Naive thymus-derived CD4-positive, alpha-beta T cell (primary cell): Measurements from ENCODE around the gene TFF2. TPM values are rescaled to one million over a fixed set of nuclear protein-coding genes. Genes with fewer than 3 reads are reported as not detected.
A peak's percentile ranks its signal among the peaks of the same experiment; 100 is the strongest.

Source experiments
- ATAC-seq: fragments of 150-1000 bp; cut with Tn5 transposase; 2 replicates; pipeline ENCODE4 v1.10.0; 2021; ENCODE audit warnings: mild to moderate bottlenecking, moderate library complexity
- CTCF ChIA-PET: fragments of 350-600 bp; sonication (Branson Sonifier 250); formaldehyde crosslinking; loops from one replicate; lab custom pipeline; 2021; ENCODE audit warnings: antibody characterized with exemption; lab: Charles Lee
- POLR2A ChIA-PET: fragments of 350-600 bp; sonication (Branson Sonifier 250); formaldehyde crosslinking; loops from one replicate; lab custom pipeline; 2021; ENCODE audit warnings: antibody characterized with exemption, inconsistent platforms; lab: Charles Lee
- DNase-seq, 9 donors: peaks; one replicate each; pipeline versions ENCODE4 v3.0.0 to v3.0.0-alpha.2; 2020 to 2022; ENCODE audit warnings: mixed read lengths in 1 of 9
- H3K27ac ChIP-seq: one replicate; pipeline ENCODE4 v1.7.0; 2013; ENCODE audit warnings: mild to moderate bottlenecking, low read depth, low read length, moderate library complexity
- H3K27me3 ChIP-seq, 2 donors: one replicate each; pipeline ENCODE4 v1.7.0; 2013; ENCODE audit warnings: low read length in 2 of 2, mild to moderate bottlenecking in 2 of 2, moderate library complexity in 2 of 2; ENCODE audit not compliant: control insufficient read depth in 2 of 2, insufficient read depth in 2 of 2
- H3K36me3 ChIP-seq, 3 experiments: 1 replicate in 2 of 3; 2 replicates in 1 of 3; pipeline ENCODE4 v1.7.0; 2013; ENCODE audit warnings: low read length in 3 of 3, mild to moderate bottlenecking in 3 of 3, moderate library complexity in 1 of 3; ENCODE audit not compliant: insufficient read depth in 3 of 3, control insufficient read depth in 2 of 3
- H3K4me1 ChIP-seq, 2 donors: one replicate each; pipeline ENCODE4 v1.7.0; 2013; ENCODE audit warnings: low read length in 2 of 2, mild to moderate bottlenecking in 2 of 2, moderate library complexity in 1 of 2; ENCODE audit not compliant: control insufficient read depth in 2 of 2, insufficient read depth in 2 of 2
- H3K4me3 ChIP-seq: 2 replicates; pipeline ENCODE4 v1.7.0; 2013; ENCODE audit warnings: mild to moderate bottlenecking, low read length
- H3K9me3 ChIP-seq, 3 experiments: 1 replicate in 2 of 3; 2 replicates in 1 of 3; pipeline ENCODE4 v1.7.0; 2013; ENCODE audit warnings: low read length in 3 of 3; ENCODE audit not compliant: control insufficient read depth in 2 of 3
- H3K27ac Mint-ChIP-seq, 9 donors: one replicate each; pipeline ENCODE4 v1.8.0; 2020 to 2022; ENCODE audit warnings: mixed read lengths in 9 of 9, mild to moderate bottlenecking in 8 of 9, moderate library complexity in 5 of 9, inconsistent platforms in 2 of 9
- H3K27me3 Mint-ChIP-seq, 5 donors: one replicate each; pipeline ENCODE4 v1.8.0; 2021 to 2022; ENCODE audit warnings: mixed read lengths in 5 of 5, mild to moderate bottlenecking in 1 of 5
- H3K36me3 Mint-ChIP-seq, 5 donors: one replicate each; pipeline ENCODE4 v1.8.0; 2020 to 2022; ENCODE audit warnings: mixed read lengths in 5 of 5, mild to moderate bottlenecking in 3 of 5, inconsistent platforms in 1 of 5
- H3K4me1 Mint-ChIP-seq, 7 donors: one replicate each; pipeline ENCODE4 v1.8.0; 2020 to 2022; ENCODE audit warnings: mixed read lengths in 7 of 7, mild to moderate bottlenecking in 3 of 7, inconsistent platforms in 1 of 7
- H3K4me3 Mint-ChIP-seq, 10 donors: one replicate each; pipeline ENCODE4 v1.8.0; 2020 to 2022; ENCODE audit warnings: mild to moderate bottlenecking in 10 of 10, mixed read lengths in 10 of 10, moderate library complexity in 6 of 10, inconsistent platforms in 2 of 10
- H3K9me3 Mint-ChIP-seq, 11 donors: one replicate each; pipeline ENCODE4 v1.8.0; 2020 to 2022; ENCODE audit warnings: mixed read lengths in 11 of 11, mild to moderate bottlenecking in 4 of 11, inconsistent platforms in 1 of 11, moderate library complexity in 1 of 11
- intact Hi-C, 2 donors: fragments of 100-400 bp; cut with micrococcal nuclease; formaldehyde crosslinking; loops; one replicate each; pipeline ENCODE4 v1.15.1; 2023
- polyA plus RNA-seq, 2 donors: library from polyadenylated mRNA; unstranded; fragments of 300-500 nt; fragmentation: Illumina TruSeq; gene quantifications; one replicate each; pipeline ENCODE4 v1.2.3, GENCODE V29; 2021
- total RNA-seq, 6 experiments: library from RNA in 5 of 6; stranded (reverse) in 5 of 6; gene quantifications; 1 replicate in 5 of 6; 2 replicates in 1 of 6; pipeline ENCODE4 v1.2.3 and lab custom pipeline; 2021 to 2026

TFF2 gene
- total and polyA plus RNA-seq, 7 experiments from 2014 or later, result not detected

DNA sequence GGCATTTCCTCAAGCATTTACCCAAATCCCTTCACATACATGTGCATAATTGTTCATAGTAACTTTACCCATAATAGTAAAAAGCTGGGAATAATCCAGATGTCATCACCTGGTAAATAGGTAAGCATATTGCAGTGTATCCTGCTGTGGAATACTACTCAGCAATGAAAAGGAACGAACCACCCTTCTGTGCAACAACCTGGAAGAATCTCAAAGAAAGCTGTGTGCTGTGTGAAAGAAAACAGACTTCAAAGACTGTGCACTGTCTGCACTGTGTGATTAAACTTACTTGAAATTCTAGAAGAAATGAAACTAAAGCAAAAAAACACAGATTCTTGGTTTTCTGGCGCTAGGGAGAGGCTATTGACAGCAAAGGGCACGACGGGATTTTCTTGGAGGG lies 13.5 kb downstream of the TFF2 start:
- Histone ChIP-seq H3K4me1 (peaks cover 4 to 7% of the 10 kb centered on the region in 2 donors), H3K27ac (no peak overlapping the region), H3K36me3 (no peaks in the 10 kb centered on the region), H3K4me3 (no peak overlapping the region), H3K9me3 (no peaks in the 10 kb centered on the region), H3K27me3 (no peaks in the 10 kb centered on the region)
- ChIA-PET POLR2A (interaction anchor here (0.7 to 1.5 kb wide), 2 partner anchors 113 to 379 kb away, joined by 3 to 5 read pairs; no protein-coding TSS in a partner anchor), CTCF (interaction anchor here (0.8 to 2.7 kb wide), 10 partner anchors 12 to 199 kb away, joined by 3 to 19 read pairs (median 4); partner anchors contain the start of gene UBASH3A)
- ATAC-seq (no peak), DNase-seq (peak in 1 of 9 donors; percentile 8)
- Mint-ChIP-seq H3K27me3 (peaks cover 0 to 39% (median under 1%) of the 10 kb centered on the region in 5 donors), H3K36me3 (peaks cover 0 to 4% (median under 1%) of the 10 kb centered on the region in 5 donors), H3K9me3 (peaks cover 0 to 10% (median 4%) of the 10 kb centered on the region in 11 donors), H3K4me1 (peaks cover 5 to 12% (median 8%) of the 10 kb centered on the region in 7 donors), H3K27ac (peak overlapping the region in 4 of 9 donors; percentile 19 to 75 (median 68)), H3K4me3 (peak overlapping the region in 6 of 10 donors; percentile 28 to 76 (median 64))
- intact Hi-C loops, result loop anchor here in 1 of 2 donors (5.0 kb wide), 1 partner anchor 190 kb away; no protein-coding TSS in a partner anchor

- ATAC-seq (no peak), DNase-seq (no peak)
- no peak overlapping the region for H3K27ac ChIP-seq
- no peaks in the 10 kb centered on the region for H3K27me3 ChIP-seq
- Mint-ChIP-seq H3K36me3 (peaks cover 3 to 12% (median 9%) of the 10 kb centered on the region in 5 donors), H3K27me3 (peaks cover 0 to 49% (median 7%) of the 10 kb centered on the region in 5 donors), H3K9me3 (peaks cover 4 to 22% (median 14%) of the 10 kb centered on the region in 11 donors), H3K4me1 (peaks cover 5 to 12% (median 8%) of the 10 kb centered on the region in 7 donors), H3K27ac (no peak overlapping the region), H3K4me3 (no peak overlapping the region)
- H3K4me3 ChIP-seq, result no peak overlapping the region
- POLR2A ChIA-PET, result interaction anchor here (1.2 kb wide), 1 partner anchor 89 kb away, joined by 3 read pairs; no protein-coding TSS in a partner anchor
- H3K4me1 ChIP-seq, result peaks cover 4 to 7% of the 10 kb centered on the region in 2 donors
- no peaks in the 10 kb centered on the region for H3K36me3 ChIP-seq
- H3K9me3 ChIP-seq, result peaks cover 0 to 8% (median 0%) of the 10 kb centered on the region in 3 experiments
- CTCF ChIA-PET, result interaction anchor here (0.8 to 2.7 kb wide), 2 partner anchors 73 to 114 kb away, joined by 3 to 19 read pairs; no protein-coding TSS in a partner anchor
- intact Hi-C loops, result loop anchor here in 1 of 2 donors (5.0 kb wide), 1 partner anchor 191 kb away; no protein-coding TSS in a partner anchor
Observed at GRCh38 chr21:42336054-42336453, 14.7 kb downstream of the TFF2 start.

DNA sequence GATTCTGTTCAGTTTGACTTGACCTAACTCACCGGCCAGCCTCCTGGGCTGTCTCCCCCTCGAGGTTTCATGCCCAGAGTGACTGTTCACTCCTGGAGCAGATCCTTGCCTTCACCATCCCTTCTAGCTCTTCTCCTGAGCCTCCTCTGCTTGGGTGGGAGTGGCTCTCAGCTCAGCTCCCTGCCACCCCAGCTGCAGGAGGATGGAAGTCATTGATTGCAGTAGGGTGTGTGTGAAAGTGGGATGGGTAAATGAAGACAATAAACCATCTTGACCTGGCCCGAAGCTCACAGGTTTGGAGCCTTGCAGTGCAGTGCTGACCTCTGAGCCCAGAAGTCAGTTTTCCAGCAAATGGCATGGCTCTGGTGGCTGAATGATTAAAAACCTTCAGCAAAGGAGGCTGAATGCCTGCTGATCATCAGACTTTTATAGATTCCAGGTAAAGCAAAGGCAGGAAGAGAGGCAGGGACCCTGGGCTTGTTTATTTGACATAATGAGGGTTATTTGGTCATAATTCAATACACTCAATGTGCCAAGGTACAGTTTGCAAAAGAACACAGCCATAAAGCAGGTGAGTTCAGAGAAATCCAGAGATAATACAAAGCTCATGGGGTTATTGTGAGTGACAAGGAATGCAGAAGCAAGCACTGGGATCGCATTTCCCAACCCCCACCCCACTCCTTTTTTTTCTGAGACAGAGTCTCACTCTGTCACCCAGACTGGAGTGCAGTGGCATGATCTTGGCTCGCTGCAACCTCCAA lies 18.1 kb downstream of the TFF2 start:
- intact Hi-C loops, result no loop called here
- no peaks in the 10 kb centered on the region for H3K27me3 ChIP-seq
- no peak overlapping the region for H3K4me3 ChIP-seq
- Mint-ChIP-seq H3K27me3 (peaks cover 0 to 68% (median 7%) of the 10 kb centered on the region in 5 donors), H3K27ac (no peak overlapping the region), H3K36me3 (peaks cover 4 to 16% (median 9%) of the 10 kb centered on the region in 5 donors), H3K4me1 (peaks cover 2 to 5% (median 3%) of the 10 kb centered on the region in 7 donors), H3K4me3 (no peak overlapping the region), H3K9me3 (peaks cover 5 to 25% (median 17%) of the 10 kb centered on the region in 11 donors)
- H3K27ac ChIP-seq, result no peak overlapping the region
- H3K36me3 ChIP-seq, result no peaks in the 10 kb centered on the region
- DNase-seq, result no peak
- POLR2A ChIA-PET, result no interaction called here
- CTCF ChIA-PET, result no interaction called here
- peaks cover 0 to under 1% of the 10 kb centered on the region in 2 donors for H3K4me1 ChIP-seq
- peaks cover 0 to 11% (median 0%) of the 10 kb centered on the region in 3 experiments for H3K9me3 ChIP-seq
- ATAC-seq, result no peak

GRCh38 chr21:42331660-42332059 lies 19.1 kb downstream of the TFF2 start:
- Histone ChIP-seq H3K4me3 (no peak overlapping the region), H3K36me3 (no peaks in the 10 kb centered on the region), H3K27me3 (no peaks in the 10 kb centered on the region), H3K9me3 (peaks cover 0 to 11% (median 0%) of the 10 kb centered on the region in 3 experiments), H3K4me1 (no peaks in the 10 kb centered on the region), H3K27ac (no peak overlapping the region)
- intact Hi-C loops, result no loop called here
- Mint-ChIP-seq H3K36me3 (peaks cover 4 to 16% (median 9%) of the 10 kb centered on the region in 5 donors), H3K4me1 (peaks cover 0 to 2% (median 0%) of the 10 kb centered on the region in 7 donors), H3K4me3 (no peak overlapping the region), H3K27ac (no peak overlapping the region), H3K9me3 (peaks cover 5 to 25% (median 17%) of the 10 kb centered on the region in 11 donors), H3K27me3 (peaks cover 0 to 59% (median 7%) of the 10 kb centered on the region in 5 donors)
- CTCF ChIA-PET, result no interaction called here
- ATAC-seq (no peak), DNase-seq (no peak)
- POLR2A ChIA-PET, result interaction anchor here (0.8 kb wide), 1 partner anchor 90 kb away, joined by 3 read pairs; no protein-coding TSS in a partner anchor

DNA sequence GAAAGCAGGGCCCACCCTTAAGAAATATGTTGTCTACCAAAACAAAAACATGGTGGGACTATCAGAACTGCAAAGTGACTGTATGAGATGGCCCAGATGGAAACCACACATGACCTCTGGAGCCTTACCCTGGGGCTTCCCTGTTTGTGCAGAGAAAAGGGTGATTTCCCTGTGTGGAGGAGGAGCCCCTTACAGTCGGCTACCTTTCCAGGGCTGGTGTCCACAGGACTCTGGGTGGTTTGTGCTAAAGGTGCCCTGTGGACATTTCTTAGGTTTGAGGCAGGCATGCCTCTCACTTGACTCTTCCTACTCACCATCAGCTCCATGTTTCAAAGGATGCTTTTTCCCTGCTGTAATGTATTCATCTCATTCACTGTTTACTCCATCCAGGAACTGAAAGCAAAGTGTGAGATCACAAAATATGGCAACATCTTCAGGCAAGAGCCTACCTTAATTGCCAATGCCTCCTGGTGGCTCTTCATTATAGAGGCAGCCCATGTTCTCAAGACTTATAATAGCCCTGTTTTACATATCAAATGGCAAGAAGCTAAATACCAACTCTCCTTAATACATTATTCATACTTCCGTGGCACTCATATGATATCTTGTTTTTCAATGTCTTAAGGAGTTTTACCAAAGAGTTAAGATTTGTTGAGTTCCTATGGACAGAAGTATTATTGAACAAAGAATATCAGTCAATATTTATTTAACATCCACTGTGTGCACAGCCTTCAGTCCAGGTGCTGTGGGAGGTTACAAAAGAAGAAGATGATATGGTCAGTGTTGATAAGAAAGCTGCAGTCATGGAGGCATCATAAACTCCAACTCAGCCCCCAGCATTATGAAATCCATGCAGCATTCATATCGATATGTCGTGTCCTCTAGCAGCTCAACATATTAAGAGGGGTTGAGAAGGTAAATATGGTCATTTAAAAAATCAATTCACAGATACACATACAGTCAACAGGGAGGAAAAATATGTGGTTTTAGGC lies 20.1 kb downstream of the TFF2 start:
- peaks cover 0 to 2% (median 0%) of the 10 kb centered on the region in 7 donors for H3K4me1 Mint-ChIP-seq
- CTCF ChIA-PET, result no interaction called here
- Histone ChIP-seq H3K4me1 (no peaks in the 10 kb centered on the region), H3K4me3 (no peak overlapping the region), H3K9me3 (peaks cover 0 to 11% (median 0%) of the 10 kb centered on the region in 3 experiments), H3K27me3 (no peaks in the 10 kb centered on the region), H3K27ac (no peak overlapping the region), H3K36me3 (no peaks in the 10 kb centered on the region)
- POLR2A ChIA-PET, result interaction anchor here (0.7 to 0.8 kb wide), 2 partner anchors 67 to 91 kb away, joined by 3 read pairs; no protein-coding TSS in a partner anchor
- DNase-seq, result no peak
- no peak for ATAC-seq
- intact Hi-C loops, result no loop called here
- no peak overlapping the region for H3K27ac Mint-ChIP-seq
- H3K4me3 Mint-ChIP-seq, result no peak overlapping the region
- H3K27me3 Mint-ChIP-seq, result peaks cover 0 to 60% (median 7%) of the 10 kb centered on the region in 5 donors
- H3K9me3 Mint-ChIP-seq, result peaks cover 5 to 25% (median 17%) of the 10 kb centered on the region in 11 donors
- peaks cover 4 to 16% (median 9%) of the 10 kb centered on the region in 5 donors for H3K36me3 Mint-ChIP-seq
